Pancreas (tissue), 10 donors: ENCODE data around the gene NBEA. TPM values are rescaled to one million over a fixed set of nuclear protein-coding genes. Genes with fewer than 3 reads are reported as not detected.

Experiments used
- ATAC-seq, 4 donors: fragments of 200-7000 bp; cut with Tn5 transposase; one replicate each; pipeline versions ENCODE4 v1.8.0 to v1.9.1; 2020; ENCODE audit warnings: mild to moderate bottlenecking in 4 of 4, moderate library complexity in 4 of 4
- DNase-seq, 6 donors: peaks; one replicate each; pipeline ENCODE4 v3.0.0-alpha.2; 2020
- FAIRE-seq: peaks from 2 replicates; lab custom pipeline; 2012; peaks lifted over from hg19 to GRCh38; lab: Jason Lieb, UNC
- H3K27ac ChIP-seq, 4 donors: fragments of 200-600 bp; sonication (generic); 1 replicate in 3 of 4; 2 replicates in 1 of 4; pipeline versions ENCODE4 v1.5.0 to v1.8.0; 2020
- H3K27me3 ChIP-seq, 4 donors: fragments of 200-600 bp; one replicate each; pipeline ENCODE4 v1.8.0; 2021
- H3K36me3 ChIP-seq, 3 donors: fragments of 200-600 bp; sonication (generic) in 1 of 3; one replicate each; pipeline versions ENCODE4 v1.5.0 to v1.8.0; 2020 to 2021
- H3K4me1 ChIP-seq, 3 donors: fragments of 200-600 bp; one replicate each; pipeline ENCODE4 v1.8.0; 2021
- H3K4me3 ChIP-seq, 4 donors: fragments of 200-600 bp; sonication (generic) in 2 of 4; one replicate each; pipeline versions ENCODE4 v1.5.0 to v1.8.0; 2020 to 2021
- H3K9me3 ChIP-seq, 4 donors: fragments of 200-600 bp; one replicate each; pipeline ENCODE4 v1.8.0; 2021
- CTCF ChIP-seq, 4 donors: fragments of 200-600 bp; sonication (generic) in 3 of 4; IDR thresholded peaks; one replicate each; pipeline versions ENCODE4 v1.5.0 to v1.8.0; 2021; ENCODE audit warnings: antibody characterized with exemption in 4 of 4
- WGBS, 2 donors: extraction: QIAGEN DNeasy Blood & Tissue Kit; methylation state at CpG; one replicate each; pipeline ENCODE4 v1.1.7; 2013; 5-methylcytosine and 5-hydroxymethylcytosine counted together
- intact Hi-C, 3 donors: fragments of 100-400 bp; cut with DNase I; formaldehyde crosslinking; loops; one replicate each; pipeline versions ENCODE4 v1.11.1 to v1.14.2; 2022
- polyA plus RNA-seq, 2 donors: library from polyadenylated mRNA; stranded (reverse); fragments of 200-250 nt; gene quantifications; one replicate each; pipeline ENCODE4 v1.2.3, GENCODE V29; 2013
- total RNA-seq, 6 donors: library from RNA; stranded (reverse); fragmentation: NEBNext Ultra II Directional in 4 of 6; extraction: Animal tissue kit (Norgen Biotek cat#: 25700) in 4 of 6; gene quantifications; one replicate each; pipeline versions ENCODE4 v1.2.1 to v1.2.4, GENCODE V29; 2021 to 2023
- donor health status: healthy with polysubstance abuse.
- donor health status: DM: no; HTN: no; CAD: no; lungs with moderate emphysema.
- donor health status: DM: no; HTN: no; CAD: no.
- donor health status: control.
- donor health status: control.
- donor health status: Bipolar disorder and iron deficiency.
- donor health status: DM: yes; HTN: yes; CAD: no.
- donor health status: DM: no; HTN: no; CAD: no.
- donor health status: DM: no; HTN: no; CAD: no.
- donor health status: DM: yes; HTN: yes; CAD: no.

NBEA gene
- total and polyA plus RNA-seq, 8 donors = 2.4 to 10.4 (median 4.8) TPM

GRCh38 chr13:35260316-35260715, 318.2 kb downstream of the NBEA start:
- TF ChIP-seq CTCF (IDR thresholded peaks at IDR 0.05) = no peak
- Histone ChIP-seq H3K27me3 (no peaks in the 10 kb centered on the region), H3K36me3 (no peaks in the 10 kb centered on the region), H3K4me3 (no peak overlapping the region), H3K9me3 (no peaks in the 10 kb centered on the region), H3K4me1 (no peaks in the 10 kb centered on the region), H3K27ac (no peak overlapping the region)
- intact Hi-C loops = no loop called here
- ATAC-seq (no peak), FAIRE-seq (no peak), DNase-seq (no peak)

- WGBS, 2 donors = 78 to 80% methylated on average over 3 of the region's 3 CpGs
- FAIRE-seq (no peak), DNase-seq (no peak), ATAC-seq (no peak)
- no peaks in the 10 kb centered on the region for H3K4me1 ChIP-seq
- H3K36me3 ChIP-seq = no peaks in the 10 kb centered on the region
- H3K9me3 ChIP-seq = peaks cover 0 to 4% (median 0%) of the 10 kb centered on the region in 4 donors
- H3K27me3 ChIP-seq = no peaks in the 10 kb centered on the region
- H3K27ac ChIP-seq = no peak overlapping the region
- no peak for TF ChIP-seq CTCF (IDR thresholded peaks at IDR 0.05)
- intact Hi-C loops = no loop called here
- H3K4me3 ChIP-seq = no peak overlapping the region
Measured at GRCh38 chr13:35266412-35266811, 324.3 kb downstream of the NBEA start.

GRCh38 chr13:35278917-35279316, 336.8 kb downstream of the NBEA start:
- FAIRE-seq = no peak
- Histone ChIP-seq H3K27me3 (no peaks in the 10 kb centered on the region), H3K4me1 (no peaks in the 10 kb centered on the region), H3K27ac (no peak overlapping the region), H3K9me3 (no peaks in the 10 kb centered on the region), H3K4me3 (no peak overlapping the region), H3K36me3 (no peaks in the 10 kb centered on the region)
- intact Hi-C loops = no loop called here
- no peak for DNase-seq
- TF ChIP-seq CTCF (IDR thresholded peaks at IDR 0.05) = no peak
- ATAC-seq = no peak

- FAIRE-seq (no peak), ATAC-seq (no peak), DNase-seq (no peak)
- no peaks in the 10 kb centered on the region for H3K36me3 ChIP-seq
- no peak overlapping the region for H3K4me3 ChIP-seq
- H3K9me3 ChIP-seq = no peaks in the 10 kb centered on the region
- no peak for TF ChIP-seq CTCF (IDR thresholded peaks at IDR 0.05)
- H3K4me1 ChIP-seq = no peaks in the 10 kb centered on the region
- no peak overlapping the region for H3K27ac ChIP-seq
- no peaks in the 10 kb centered on the region for H3K27me3 ChIP-seq
- intact Hi-C loops = no loop called here
- 88 to 91% methylated on average over 1 of the region's 1 CpG for WGBS, 2 donors
Measured at GRCh38 chr13:35279500-35279899, 337.4 kb downstream of the NBEA start.

GRCh38 chr13:35283856-35284255, 341.8 kb downstream of the NBEA start:
- Histone ChIP-seq H3K4me1 (no peaks in the 10 kb centered on the region), H3K9me3 (no peaks in the 10 kb centered on the region), H3K27me3 (no peaks in the 10 kb centered on the region), H3K36me3 (no peaks in the 10 kb centered on the region), H3K4me3 (no peak overlapping the region), H3K27ac (no peak overlapping the region)
- TF ChIP-seq CTCF (IDR thresholded peaks at IDR 0.05) = no peak
- no peak for ATAC-seq
- no peak for DNase-seq
- intact Hi-C loops = no loop called here
- 72 to 78% methylated on average over 1 of the region's 1 CpG for WGBS, 2 donors
- FAIRE-seq = no peak
